NB4 (cell line): ENCODE data around the gene GAS2L2.

Experiments used
- CTCF ChIP-seq: IDR thresholded peaks from one replicate; pipeline ENCODE4 v1.5.1; 2012; ENCODE audit warnings: low read depth, low read length
- POLR2A ChIP-seq: IDR thresholded peaks from 2 replicates; pipeline ENCODE4 v1.6.1; 2011; ENCODE audit warnings: mild to moderate bottlenecking; ENCODE audit not compliant: insufficient read length; ENCODE audit errors: extremely low read depth

- TF ChIP-seq POLR2A (no peak), CTCF (no peak)
Measured at GRCh38 chr17:35701491-35701890, 51.5 kb downstream of the GAS2L2 start.
